GM03348 (cell line): ENCODE measurements around the gene QPCT.

ENCODE experiments used
- DNase-seq: peaks from one replicate; pipeline ENCODE4 v3.0.0; 2012; ENCODE audit warnings: low spot score

The QPCT gene

GRCh38 chr2:37324786-37325624, 19.4 kb upstream of the QPCT start, which contains the start of gene PRKD3:
Gene PRKD3 (minus strand): TSS chr2:37324833. CDS start chr2:37316524, 8,309 bp downstream.
- DNase-seq: peak; percentile 93

- DNase-seq: no peak
These were observed 18.8 kb upstream of the QPCT start for GRCh38 chr2:37325625-37326071.

- DNase-seq: peak; percentile 85
These were observed 18.1 kb upstream of the QPCT start for GRCh38 chr2:37326285-37326684.

GRCh38 chr2:37326866-37327634, 17.4 kb upstream of the QPCT start:
- no peak for DNase-seq

GRCh38 chr2:37330681-37331080, 13.7 kb upstream of the QPCT start:
- DNase-seq: no peak

GRCh38 chr2:37332560-37332959, 11.9 kb upstream of the QPCT start:
- no peak for DNase-seq

GRCh38 chr2:37333256-37333655, 11.2 kb upstream of the QPCT start:
- DNase-seq: no peak

GRCh38 chr2:37335604-37336003, 8.8 kb upstream of the QPCT start:
- DNase-seq: no peak

- no peak for DNase-seq
These were observed 6.7 kb upstream of the QPCT start for GRCh38 chr2:37337620-37338280.

- no peak for DNase-seq
These were observed 5.5 kb upstream of the QPCT start for GRCh38 chr2:37338933-37339332.

- no peak for DNase-seq
These were observed 3.8 kb upstream of the QPCT start for GRCh38 chr2:37340637-37341036.

GRCh38 chr2:37342591-37343220, 1.7 kb upstream of the QPCT start:
- no peak for DNase-seq

GRCh38 chr2:37343537-37344434, 644 bp upstream of the QPCT start:
- DNase-seq: peak; percentile 69

- no peak for DNase-seq
These were observed 3.7 kb downstream of the QPCT start for GRCh38 chr2:37348155-37348554.

GRCh38 chr2:37349231-37349860, 4.9 kb downstream of the QPCT start:
- DNase-seq: no peak

GRCh38 chr2:37350034-37350433, 5.6 kb downstream of the QPCT start:
- DNase-seq: no peak

- no peak for DNase-seq
These were observed 10.1 kb downstream of the QPCT start for GRCh38 chr2:37354531-37354930.

- no peak for DNase-seq
These were observed 11.3 kb downstream of the QPCT start for GRCh38 chr2:37355735-37356134.

- DNase-seq: no peak
These were observed 11.9 kb downstream of the QPCT start for GRCh38 chr2:37356299-37356698.

GRCh38 chr2:37357069-37357468, 12.6 kb downstream of the QPCT start:
- DNase-seq: peak; percentile 56

GRCh38 chr2:37357530-37357929, 13.1 kb downstream of the QPCT start:
- DNase-seq: no peak
